UCSD-AML1 (cell line): ENCODE measurements around the gene STRC.
"Not testable (repeated sequence)": the region's sequence is repeated elsewhere in the genome, so short reads cannot be mapped to it uniquely, and the experiment has no call there.

ENCODE experiments used
- DNase-seq: peaks from one replicate; lab custom pipeline; 2025; ENCODE audit not compliant: unreplicated experiment; lab: John Stamatoyannopoulos, UW

STRC gene

DNA sequence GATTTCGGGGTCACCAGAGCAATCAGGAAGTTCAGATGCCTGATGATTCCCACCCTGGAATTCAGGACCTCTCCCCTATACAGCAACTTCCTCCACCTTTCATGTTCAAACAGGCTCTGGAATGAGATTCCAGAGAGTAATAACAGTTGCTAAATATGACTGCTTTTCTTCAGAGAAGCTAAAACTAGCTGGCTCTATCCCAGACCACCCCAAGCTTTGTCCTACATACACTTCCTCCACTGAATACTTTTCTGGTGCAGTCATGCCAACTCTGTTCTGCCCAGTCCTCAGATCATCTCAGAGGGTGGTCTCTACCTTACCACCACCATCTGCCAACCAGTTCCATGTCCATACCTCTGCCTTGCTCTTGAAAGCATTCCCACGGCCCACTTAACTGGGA, 52.0 kb downstream of the STRC start:
- not testable (repeated sequence) for DNase-seq

GRCh38 chr15:43563793-43564192, 54.8 kb downstream of the STRC start:
- DNase-seq = not testable (repeated sequence)

DNA sequence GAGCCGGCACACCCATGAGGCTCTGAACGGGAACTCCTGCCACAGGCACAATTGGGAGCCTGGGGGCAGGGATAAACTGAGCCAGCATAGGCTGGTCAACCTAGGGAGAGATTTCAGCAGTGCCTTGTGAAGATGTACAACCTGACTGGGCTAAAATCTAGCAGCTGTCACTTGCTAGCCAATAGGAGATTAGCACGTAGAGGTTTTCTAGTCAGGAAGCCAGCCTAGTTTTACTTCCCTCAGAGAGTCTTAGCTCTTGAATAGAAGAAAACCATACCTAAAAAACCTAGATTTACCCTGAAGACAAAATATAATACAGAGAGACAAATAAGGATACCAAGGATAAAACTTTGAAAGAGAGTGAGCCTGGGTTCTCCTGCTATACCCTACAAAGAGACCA, 55.8 kb downstream of the STRC start:
- not testable (repeated sequence) for DNase-seq

DNA sequence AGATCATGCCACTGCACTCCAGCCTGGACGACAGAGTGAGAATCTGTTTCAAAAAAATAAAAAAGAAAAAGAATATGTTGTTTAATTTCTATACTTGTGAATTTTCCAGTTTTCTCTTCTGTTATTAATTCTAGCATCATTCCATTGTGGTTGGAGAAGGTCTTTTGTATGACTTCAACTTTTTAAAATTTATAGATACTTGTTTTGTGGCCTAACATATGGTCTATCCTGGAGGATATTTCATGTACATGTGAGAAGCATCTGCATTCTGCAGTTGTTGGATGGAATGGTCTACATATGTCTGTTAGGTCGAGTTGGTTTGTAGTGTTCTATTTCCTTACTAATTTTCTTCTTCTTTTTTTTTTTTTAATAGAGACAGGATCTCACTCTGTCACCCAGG, 65.6 kb downstream of the STRC start:
- DNase-seq = no peak

DNA sequence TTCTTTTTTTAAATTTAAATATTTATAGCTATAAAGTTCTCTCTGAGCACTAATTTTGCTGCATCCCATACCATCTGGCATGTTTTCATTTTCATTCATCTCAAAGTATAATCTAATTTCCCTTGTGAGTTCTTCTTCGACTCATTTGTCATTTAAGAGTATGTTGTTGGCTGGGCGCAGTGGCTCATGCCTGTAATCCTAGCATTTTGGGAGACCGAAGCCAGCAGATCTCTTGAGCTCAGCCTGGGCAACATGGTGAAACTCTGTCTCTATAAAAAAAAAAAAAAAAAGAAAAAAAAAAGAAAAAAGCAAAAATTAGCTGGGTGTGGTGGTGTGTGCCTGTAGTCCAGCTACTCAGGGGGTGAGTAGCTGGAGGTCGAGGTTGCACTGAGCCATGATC, 66.3 kb downstream of the STRC start:
- no peak for DNase-seq

DNA sequence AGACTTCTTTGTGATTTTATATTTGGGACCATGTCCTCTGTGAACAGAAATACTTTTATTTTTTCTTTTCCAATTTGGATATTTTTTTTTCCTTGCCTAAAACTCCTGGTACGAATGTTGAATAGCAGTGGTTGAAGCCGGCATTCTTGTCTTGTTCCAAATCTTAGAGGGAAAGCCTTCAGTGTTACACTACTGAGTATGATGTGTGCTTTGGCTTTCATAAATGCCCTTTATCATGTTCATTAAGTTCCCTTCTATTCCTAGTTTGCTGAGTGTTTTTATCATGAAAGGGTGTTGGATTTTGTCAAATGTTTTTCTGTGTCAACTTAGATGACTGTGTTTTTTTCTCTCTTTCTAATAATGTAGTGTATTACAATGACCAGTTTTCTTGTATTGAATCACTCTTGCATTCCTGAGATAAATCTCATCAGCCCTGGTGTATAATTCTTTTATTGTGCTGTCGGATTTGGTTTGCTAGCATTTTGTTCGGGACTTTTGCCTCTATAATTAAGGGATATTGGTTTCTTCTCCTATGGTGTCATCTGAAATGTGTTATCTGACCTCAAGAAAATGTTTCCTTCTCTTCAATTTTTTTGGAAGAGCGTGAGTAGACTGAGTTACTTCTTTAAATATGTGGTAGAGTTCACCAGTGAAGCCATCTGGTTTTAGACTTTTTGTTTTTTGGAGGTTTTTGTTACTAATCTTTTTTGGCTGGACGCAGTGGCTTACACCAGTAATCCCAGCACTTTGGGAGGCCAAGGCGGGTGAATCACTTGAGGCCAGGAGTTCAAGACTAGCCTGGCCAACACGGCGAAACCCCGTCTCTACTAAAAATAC, 67.9 kb downstream of the STRC start:
- no peak for DNase-seq
